ENCODE measurements around the gene KRTAP9-1.
"Not testable (repeated sequence)": the region's sequence is repeated elsewhere in the genome, so short reads cannot be mapped to it uniquely, and the experiment has no call there.

The KRTAP9-1 gene, protein sequence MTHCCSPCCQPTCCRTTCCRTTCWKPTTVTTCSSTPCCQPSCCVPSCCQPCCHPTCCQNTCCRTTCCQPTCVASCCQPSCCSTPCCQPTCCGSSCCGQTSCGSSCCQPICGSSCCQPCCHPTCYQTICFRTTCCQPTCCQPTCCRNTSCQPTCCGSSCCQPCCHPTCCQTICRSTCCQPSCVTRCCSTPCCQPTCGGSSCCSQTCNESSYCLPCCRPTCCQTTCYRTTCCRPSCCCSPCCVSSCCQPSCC

DNA sequence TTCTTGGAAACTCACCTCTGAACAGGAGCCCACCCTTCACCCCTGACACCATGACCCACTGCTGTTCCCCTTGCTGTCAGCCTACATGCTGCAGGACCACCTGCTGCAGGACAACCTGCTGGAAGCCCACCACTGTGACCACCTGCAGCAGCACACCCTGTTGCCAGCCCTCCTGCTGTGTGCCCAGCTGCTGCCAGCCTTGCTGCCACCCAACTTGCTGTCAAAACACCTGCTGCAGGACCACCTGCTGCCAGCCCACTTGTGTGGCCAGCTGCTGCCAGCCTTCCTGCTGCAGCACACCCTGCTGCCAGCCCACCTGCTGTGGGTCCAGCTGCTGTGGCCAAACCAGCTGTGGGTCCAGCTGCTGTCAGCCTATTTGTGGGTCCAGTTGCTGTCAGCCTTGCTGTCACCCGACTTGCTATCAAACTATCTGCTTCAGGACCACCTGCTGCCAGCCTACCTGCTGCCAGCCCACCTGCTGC, at the start of gene KRTAP9-1:
Gene KRTAP9-1, plus strand, starts transcription at position 51 of the 482 bp plus-strand sequence. Its CDS starts 0 bp downstream, at position 51.
- not testable (repeated sequence) for DNase-seq

DNA sequence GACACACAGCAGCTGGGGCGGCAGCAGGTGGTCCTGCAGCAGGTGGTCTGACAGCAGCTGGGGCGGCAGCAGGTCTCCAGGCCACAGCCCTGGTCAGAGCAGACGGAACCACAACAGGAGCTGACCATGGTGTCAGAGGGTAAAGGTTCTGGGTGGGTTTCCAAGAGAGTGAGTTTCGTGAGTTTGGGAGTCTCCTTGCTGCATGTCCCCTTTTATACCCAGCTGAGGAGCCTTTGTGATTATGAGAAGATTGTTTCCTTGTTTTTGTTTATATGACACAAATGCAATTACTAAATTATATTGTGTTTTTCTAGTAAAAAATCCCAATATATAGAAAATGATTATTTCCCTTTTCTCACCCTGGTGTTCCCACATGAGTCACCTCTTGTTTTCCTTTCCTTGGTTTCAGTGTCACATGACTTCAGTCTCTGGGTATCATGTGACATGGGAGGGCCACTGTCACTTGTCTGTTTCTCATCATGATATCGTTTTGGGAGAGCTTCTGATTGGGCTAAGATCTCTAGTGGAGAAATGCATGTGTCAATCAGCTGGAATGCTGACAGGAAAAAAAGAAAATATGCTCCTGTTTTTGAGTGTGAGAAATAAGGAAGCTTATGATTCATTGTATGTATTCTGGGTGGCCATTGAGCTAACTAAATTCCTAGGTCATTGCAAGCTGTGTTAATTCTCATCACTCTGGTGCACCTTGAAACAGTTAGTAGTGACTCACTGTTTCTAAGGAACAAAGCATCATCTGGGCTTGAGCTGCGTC, 49.1 kb upstream of the KRTAP9-1 start, which contains the start of gene KRTAP4-6:
Gene KRTAP4-6, minus strand, starts transcription at position 185 of the 772 bp plus-strand sequence. Its CDS starts 57 bp downstream, at position 128.
- DNase-seq: no peak

DNA sequence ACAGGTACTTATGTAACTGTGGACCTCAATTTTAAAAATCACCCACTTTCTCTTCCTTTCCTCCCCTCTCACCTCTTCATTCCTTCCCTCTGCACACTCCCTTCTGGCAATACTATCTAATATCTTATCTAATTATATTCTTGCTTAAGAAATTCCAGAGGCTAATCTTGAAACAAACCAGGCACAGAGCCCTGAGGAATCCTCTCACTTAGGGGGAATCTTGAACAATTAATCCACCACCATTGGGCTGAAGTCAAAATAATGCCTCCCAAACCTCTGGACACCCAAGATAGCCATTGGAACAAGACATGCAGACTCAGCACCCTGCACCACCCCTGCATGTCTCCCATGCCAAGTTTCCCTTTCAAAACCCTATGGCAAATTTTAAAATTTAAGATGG, 48.3 kb upstream of the KRTAP9-1 start:
- no peak for DNase-seq

DNA sequence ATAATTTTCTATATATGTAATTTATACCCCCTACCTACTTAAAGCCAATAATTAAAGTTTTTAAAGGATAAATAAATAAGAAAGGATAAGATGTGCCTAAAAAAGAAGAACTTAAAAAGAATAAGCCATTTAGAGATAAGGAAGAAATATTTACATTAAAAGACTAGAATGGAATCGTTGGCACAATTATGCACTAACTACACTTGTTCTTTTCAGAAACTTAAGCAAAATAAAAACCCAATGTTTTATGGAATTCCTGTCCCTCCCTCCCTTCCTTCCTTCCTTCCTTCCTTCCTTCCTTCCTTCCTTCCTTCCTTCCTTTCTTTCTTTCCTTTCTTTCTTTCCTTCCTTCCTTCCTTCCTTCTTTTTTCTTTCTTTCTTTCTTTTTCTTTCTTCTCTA, 44.8 kb upstream of the KRTAP9-1 start:
- DNase-seq: no peak

DNA sequence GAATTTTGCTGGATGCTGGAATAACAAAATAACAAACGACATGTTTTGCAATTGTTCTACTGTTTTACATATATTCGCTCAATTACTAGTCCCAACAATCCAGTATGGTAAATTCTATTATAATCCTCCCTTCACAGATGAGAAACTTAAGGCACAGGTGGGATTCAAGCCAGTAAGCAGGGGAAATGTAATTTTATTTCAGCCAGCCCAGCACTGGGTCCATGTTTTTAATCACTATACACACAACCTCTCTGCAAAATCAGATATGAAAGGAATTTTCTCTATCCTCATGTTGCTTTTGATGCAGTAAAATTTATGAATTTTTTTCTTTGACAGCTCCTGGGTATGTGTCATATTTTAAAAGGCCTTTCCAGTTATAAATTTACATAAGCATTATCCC, 44.4 kb upstream of the KRTAP9-1 start:
- DNase-seq: no peak

DNA sequence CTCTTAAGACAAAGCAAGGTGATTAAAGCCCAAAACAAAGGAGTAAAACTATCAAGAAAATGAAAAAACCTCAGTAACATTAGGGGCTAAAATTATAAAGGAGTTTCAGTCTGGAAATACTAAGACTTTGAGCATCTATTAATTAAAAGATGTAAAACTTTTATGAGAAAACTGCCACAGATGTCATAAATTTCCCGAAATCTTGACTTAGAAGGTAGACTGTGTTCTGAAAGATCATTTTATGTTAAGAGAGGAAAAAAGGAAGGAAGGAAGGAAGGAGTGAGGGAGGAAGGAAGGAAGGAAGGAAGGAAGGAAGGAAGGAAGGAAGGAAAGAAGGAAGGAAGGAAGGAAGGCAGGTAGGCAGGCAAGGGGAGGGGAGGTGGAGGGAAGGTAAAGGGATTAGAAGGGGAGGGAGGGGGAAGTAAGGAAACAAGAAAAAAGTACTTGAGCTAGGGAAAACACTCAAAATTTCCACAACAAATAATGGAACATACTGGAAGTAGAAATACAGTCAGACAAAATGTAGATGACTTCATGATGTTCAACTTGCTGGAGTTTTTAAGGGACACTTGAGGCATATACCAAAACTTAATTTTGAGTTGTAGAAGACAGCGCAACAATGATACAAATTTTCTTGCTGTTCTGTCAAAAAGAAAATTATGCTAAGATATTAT, 42.0 kb upstream of the KRTAP9-1 start:
- no peak for DNase-seq

DNA sequence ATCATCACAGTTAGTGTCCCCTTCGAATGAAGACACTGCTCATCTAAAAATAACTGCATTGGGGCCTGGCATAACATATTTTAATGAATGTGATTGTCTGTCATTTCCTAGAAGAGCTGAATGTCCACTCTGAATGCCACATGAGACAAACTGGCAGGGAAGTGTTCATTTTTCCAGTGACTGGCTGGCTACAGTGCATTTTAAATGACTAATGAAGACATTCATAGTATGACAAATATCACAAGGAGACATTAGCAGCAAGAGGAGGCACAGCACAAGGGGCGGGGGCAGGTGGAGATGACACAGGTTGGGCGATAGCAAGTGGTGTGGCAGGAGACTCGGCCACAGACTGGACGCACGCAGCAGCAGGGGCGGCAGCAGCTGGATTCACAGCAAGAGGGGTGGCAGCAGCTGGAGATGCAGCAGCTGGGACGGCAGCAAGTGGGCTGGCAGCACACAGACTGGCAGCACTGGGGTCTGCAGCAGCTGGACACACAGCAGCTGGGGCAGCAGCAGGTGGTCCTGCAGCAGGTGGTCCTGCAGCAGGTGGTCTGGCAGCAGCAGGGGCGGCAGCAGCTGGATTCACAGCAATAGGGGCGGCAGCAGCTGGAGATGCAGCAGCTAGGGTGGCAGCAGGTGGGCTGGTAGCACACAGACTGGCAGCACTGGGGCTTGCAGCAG, 40.6 kb upstream of the KRTAP9-1 start:
- not testable (repeated sequence) for DNase-seq

DNA sequence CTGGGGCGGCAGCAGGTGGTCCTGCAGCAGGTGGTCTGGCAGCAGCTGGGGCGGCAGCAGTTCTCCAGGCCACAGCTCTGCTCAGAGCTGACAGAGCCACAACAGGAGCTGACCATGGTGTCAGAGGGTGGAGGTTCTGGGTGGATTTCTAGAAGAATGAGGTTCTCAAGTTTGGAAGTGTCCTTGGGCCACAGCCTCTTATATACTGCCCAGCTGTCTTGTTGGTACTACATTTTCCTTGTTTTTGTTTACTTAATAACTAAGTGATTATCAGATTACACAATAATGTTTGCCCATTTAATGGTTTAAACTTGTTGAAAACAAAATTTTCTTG, 40.1 kb upstream of the KRTAP9-1 start, which contains the start of gene KRTAP4-5:
Gene KRTAP4-5, minus strand, starts transcription at position 174 of the 334 bp plus-strand sequence. Its CDS starts 58 bp downstream, at position 116.
- no peak for DNase-seq

DNA sequence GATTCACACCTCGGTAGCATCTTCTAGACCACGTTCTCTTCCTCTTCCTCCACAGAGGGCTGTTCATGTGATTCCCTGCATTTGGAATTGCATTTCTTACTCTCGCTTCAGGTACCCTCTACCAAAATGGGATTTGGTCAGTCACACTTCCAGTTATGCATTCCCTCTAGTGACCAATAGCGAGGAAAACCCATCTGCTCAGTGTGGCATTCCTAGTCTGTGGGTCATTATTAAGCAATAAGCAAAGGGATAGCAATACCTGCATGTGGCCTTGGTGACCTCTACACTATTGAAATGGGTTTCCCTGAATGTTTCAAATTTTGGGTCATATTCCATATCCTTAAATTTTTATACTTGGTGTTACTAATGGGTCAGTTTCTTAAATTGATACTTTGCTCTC, 39.7 kb upstream of the KRTAP9-1 start:
- DNase-seq: no peak

DNA sequence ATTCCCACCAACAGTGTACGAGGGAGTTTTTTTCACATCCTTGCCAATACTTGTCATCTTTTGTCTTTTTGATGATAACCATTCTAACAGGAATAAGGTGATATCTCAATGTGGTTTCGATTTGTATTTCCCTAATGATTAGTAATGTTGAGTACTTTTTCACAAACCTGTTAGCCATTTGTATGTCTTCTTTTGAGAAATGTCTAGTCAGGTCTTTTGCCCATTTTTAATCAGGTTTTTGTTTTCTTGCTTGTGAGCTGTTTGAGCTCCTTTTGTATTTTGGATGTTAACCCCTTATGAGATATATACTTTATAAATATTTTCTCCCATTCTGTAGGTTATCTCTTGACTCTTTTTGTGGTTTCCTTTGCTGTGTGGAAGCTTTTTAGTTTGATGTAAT, 38.2 kb upstream of the KRTAP9-1 start:
- DNase-seq: no peak

DNA sequence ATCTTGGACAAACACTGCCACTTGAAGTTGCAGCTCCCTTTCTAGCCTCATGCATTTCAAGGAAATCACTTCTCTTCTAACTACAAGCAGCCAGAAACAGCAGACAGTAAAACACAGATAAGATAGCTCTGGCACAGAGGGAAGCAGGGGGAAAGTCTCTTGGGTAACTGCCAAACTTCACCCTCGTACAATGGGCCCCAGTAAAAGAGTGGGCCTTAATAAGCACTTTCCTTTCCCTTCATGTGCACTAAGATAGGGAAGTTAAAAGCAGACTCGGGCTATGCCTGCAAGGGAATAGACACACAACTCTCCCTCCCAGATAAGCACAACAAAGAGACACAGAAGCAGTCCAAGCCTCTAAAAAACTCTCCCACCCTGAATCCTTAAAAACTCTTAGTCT, 35.8 kb upstream of the KRTAP9-1 start:
- peak; percentile 64 for DNase-seq

DNA sequence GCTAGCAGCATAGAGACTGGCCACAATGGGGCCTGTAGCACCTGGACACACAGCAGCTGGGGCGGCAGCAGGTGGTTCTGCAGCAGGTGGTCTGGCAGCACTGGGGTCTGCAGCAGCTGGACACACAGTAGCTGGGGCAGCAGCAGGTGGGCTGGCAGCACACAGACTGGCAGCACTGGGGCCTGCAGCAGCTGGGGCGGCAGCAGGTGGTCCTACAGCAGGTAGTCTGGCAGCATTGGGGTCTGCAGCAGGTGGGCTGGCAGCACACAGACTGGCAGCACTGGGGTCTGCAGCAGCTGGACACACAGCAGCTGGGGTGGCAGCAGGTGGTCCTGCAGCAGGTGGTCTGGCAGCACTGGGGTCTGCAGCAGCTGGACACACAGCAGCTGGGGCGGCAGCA, 29.5 kb upstream of the KRTAP9-1 start:
- DNase-seq: not testable (repeated sequence)

DNA sequence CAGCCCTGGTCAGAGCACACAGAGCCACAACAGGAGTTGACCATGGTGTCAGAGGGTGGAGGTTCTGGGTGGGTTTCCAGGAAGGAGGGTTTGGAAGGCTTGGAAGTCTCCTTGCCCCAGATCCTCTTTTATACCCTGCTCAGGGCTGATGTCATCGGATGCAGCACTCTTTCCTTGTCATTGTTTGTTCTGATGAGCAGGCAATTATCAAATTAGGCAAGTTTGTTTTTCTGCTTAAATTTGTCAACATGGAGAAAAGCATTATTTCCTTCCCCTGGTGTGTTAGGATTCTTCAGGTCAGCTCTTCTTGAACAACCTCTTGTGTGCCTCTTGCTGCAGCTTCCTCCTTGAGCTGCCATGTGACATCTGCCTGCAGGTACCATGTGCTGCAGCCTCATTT, 29.0 kb upstream of the KRTAP9-1 start, which contains the start of gene KRTAP4-4:
Gene KRTAP4-4, minus strand, starts transcription at position 101 of the 400 bp plus-strand sequence. Its CDS starts 57 bp downstream, at position 44.
- DNase-seq: no peak

DNA sequence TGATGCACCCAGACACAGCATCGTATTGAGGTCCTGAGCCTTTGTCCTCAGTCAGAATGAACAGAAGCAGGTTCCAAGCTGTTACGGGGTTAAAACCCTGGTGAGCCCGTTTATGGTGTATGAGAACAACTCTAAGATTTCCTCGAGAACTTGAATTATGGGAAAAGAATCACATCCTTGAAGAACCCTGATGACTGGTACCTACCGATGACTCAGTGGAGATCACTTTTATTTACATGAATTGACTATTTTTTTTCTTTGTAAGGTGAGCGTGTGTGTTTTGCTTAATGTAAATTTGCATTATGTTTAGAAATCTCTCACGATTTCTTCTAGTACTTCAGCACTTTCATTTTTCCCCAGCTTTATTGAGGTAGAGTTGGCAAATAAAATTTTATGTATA, 25.9 kb upstream of the KRTAP9-1 start:
- DNase-seq: no peak

DNA sequence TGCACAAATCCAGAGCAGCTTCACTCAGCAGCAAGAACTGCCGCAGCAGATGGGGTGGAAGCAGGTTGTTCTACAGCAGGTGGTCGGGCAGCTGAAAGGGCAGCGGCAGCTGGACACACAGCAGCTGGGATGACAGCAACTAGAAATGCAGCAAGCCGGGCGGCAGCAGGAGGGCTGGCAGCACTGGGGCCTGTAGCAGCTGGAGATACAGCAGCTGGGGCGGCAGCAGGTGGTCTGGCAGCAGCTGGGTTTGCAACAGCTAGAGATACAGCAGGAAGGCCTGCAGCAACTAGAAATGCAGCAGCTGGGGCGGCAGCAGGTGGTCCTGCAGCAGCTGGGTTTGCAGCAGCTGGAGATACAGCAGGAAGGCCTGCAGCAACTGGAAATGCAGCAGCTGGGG, 22.1 kb upstream of the KRTAP9-1 start:
- DNase-seq: no peak

DNA sequence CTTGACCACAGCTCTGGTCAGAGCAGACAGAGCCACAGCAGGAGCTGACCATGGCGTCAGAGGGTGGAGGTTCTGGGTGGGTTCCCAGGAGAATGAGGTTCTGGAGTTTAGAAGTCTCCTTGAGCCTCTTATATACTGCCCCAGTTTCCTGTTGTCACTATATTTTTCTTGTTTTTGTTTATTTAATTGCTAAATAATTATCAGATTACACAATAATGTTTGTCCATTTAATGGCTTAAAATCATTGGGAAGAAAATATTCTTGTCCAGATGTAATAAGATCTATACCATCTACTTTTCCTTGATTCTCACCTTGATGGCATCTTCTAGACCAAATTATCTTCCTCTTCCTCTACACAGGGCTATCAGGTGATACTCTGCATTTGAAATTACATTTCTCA, 21.6 kb upstream of the KRTAP9-1 start, which contains the start of gene KRTAP4-3:
Gene KRTAP4-3, minus strand, starts transcription at position 101 of the 400 bp plus-strand sequence. Its CDS starts 49 bp downstream, at position 52.
- DNase-seq: no peak

DNA sequence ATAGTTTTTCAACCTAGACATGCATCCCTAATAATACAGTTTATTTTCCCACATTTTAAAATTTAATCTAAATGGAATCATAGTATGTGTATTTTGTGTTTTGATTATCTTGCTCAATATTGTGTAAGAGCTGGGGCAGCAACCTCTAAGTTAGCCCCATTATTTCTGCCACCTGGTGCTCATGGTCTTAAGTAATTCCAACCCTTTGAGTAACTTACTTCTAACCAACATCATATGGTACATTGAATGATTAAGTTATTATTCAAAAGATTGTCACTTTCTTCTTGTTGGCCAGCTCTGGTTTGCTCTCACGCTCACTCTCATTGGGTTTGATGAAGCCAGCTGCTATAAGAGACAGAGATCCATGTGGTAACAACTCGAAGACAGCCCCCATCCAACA, 17.8 kb upstream of the KRTAP9-1 start:
- no peak for DNase-seq

DNA sequence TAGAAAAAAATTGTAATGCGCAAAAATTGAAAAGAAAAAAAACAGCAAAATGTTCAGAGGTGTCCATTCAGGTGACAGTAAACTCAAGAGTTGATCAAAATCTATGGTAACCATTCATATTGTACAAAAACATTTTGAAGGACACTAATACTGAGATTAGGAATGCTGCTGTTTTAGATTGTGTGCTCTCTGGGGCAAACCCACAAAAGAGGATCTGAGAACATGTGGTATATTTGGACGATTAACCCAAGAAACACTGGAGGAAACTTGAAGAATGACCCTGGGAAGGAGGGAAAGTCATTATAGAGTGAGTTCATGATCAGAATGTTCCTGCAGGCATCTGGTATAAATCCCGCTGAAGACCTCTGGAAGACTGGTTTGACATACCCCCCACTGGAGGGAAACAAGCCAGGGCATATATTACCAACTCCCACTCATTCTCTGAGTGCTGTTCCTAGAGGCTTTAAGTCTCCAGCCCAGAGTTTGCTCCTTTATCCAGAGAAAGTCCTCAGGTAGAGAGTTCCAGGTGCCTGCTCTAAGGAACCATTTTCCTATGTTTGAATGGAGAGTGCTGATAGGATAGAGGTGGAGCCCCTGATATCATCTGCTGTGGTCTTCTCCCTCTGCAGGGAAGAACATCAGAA, 12.8 kb upstream of the KRTAP9-1 start:
- no peak for DNase-seq

DNA sequence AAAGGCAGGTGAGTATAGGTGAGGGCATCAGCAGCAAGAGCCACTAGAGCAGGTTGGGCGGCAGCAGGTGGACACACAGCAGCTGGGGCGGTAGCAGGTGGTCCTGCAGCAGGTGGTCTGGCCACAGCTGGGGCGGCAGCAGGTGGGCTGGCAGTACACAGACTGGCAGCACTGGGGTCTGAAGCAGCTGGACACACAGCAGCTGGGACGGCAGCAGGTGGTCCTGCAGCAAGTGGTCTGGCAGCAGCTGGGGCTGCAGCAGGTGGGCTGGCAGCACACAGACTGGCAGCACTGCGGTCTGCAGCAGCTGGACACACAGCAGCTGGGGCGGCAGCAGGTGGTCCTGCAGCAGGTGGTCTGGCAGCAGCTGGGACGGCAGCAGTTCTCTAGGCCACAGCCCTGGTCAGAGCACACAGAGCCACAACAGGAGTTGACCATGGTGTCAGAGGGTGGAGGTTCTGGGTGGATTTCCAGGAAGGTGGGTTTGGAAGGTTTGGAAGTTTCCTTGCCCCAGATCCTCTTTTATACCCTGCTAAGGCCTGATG, 11.9 kb upstream of the KRTAP9-1 start, which contains the start of gene KRTAP4-2:
Gene KRTAP4-2, minus strand, starts transcription at position 495 of the 545 bp plus-strand sequence. Its CDS starts 57 bp downstream, at position 438.
- DNase-seq: no peak

DNA sequence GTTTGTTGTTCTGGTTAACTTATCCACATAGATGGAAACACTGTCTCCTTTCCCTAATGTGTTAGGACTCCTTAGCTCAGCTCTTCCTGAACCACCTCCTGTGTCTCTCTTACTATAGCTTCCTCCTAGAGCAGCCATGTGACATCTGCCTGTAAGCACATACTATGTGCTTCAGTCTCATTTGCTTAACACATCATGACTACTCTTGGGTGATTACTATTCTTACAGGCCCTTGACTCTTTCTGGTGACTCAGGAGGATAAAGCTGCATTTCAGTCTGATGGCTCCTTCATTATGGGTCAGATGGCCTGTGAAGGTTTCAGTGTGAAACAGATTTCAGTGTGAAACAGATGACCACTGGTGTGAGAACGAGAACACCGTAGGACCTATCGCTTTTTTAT, 11.3 kb upstream of the KRTAP9-1 start:
- no peak for DNase-seq

DNA sequence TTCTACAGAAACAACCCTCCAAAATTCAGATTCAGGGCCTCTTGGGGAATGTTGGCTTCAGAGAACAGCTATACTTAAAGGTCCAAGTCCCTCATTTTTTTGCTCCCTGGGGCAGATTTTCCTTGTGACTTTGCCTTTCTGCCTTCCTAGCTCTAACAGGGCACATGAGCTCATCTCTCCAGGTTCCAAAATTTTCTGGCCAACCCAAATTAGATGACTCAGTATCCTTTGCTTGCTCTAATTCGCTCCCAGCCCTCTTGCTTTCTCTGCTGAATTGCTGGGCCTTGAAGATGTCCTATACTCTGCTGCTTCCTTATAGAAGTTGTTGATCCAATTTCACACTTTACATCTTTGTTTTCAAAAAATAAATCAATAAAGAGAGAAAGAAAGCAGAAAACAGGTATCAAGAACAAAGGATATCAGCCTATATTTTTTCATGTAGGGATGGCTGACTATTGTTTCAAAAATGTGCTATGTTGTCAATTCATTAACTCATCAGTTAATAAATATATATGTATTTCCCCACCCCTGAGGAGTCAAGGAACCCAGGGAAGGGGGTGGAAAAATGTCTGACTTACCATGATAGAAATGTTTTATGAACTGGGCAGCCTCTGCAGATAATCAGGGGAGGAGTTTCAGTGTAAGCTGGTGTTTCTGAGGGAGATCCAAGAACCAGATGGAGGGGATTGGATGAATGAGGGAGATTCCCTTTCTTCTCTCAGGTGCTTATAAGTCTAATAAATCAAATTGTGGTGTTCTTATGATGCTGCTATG, 10.7 kb upstream of the KRTAP9-1 start:
- DNase-seq: no peak
